HG02884 (cell line): Measurements from ENCODE around the gene CNBD2.
A peak's percentile ranks its signal among the peaks of the same experiment; 100 is the strongest.
"Not testable (repeated sequence)": the region's sequence is repeated elsewhere in the genome, so short reads cannot be mapped to it uniquely, and the experiment has no call there.

Source experiments
- ATAC-seq: cut with Tn5 transposase; IDR thresholded peaks from one replicate; pipeline ENCODE4 v1.9.1; 2021; ENCODE audit warnings: mild to moderate bottlenecking, moderate library complexity; ENCODE audit not compliant: unreplicated experiment

The CNBD2 gene

DNA sequence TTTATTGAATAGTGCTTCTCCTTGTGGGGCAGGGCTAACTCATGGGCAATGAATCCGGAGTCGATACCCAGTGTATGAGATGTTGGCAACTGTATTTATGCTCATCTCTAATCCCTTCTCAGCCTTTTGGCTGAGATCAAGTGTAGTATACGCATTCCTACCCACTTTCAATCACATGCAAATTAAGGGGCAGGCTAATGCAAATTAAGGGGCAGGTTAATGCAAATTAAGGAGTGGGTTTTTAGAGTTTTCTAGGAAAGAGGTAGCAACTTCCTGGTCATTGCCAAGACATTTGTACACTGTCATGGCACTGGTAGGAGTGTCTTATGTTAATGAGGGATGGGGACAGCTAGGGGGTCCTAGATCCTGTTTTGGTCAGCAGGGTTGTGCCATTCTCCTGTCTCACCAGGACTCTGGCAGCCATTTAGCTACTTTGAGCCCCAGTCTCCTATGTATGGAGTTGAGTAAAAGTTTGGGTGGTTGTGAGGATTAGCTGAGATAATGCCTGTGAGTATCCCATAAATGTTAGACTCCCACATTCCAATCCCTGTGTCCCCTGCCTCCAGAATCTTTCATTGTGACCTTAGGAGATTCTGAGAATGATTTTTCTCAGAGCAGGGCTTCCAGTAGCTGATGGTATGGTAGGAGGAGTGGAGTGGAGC lies at the start of gene CNBD2:
Gene CNBD2 (plus strand): TSS at position 612 of the 662 bp plus-strand sequence. CDS start 173 bp downstream, outside the sequence.
- no peak for ATAC-seq

DNA sequence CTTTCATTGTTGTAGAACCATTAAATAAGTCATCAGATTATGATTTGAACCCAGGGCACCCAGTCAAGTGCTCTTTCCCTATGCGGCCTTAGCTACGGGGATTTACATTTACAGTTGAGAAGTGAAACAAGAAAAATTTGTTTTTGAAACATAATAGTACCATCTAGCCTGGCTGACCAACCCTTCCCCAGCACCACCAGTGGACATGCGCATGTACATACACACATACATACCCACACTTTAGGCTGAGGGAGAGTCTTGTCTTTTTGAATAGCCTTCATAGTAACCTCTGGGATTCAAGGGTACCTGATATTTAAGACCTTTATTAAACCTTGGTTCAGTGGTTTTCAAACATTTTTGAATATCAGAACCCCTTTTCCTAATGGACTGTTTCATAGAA lies 47.9 kb upstream of the CNBD2 start:
- ATAC-seq = no peak

DNA sequence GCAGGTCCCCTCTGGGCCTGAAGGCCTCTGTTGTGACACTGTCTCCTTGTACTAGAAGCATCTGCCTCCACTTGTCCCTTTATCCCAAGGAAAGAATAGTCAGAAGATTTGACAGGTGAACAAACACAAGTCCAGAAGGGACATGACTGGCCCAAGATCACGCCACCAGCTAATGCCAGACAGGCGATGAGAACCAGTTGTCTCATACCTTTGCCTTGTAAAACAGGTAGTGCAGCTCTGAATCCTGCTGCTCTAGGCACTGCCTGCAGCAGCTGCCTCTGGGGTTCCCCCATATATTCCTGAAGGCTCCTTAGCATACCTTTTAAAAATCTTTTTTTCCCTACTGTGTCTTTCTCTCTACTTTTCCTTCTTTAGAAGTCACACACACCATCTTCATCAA lies 39.1 kb upstream of the CNBD2 start:
- no peak for ATAC-seq

DNA sequence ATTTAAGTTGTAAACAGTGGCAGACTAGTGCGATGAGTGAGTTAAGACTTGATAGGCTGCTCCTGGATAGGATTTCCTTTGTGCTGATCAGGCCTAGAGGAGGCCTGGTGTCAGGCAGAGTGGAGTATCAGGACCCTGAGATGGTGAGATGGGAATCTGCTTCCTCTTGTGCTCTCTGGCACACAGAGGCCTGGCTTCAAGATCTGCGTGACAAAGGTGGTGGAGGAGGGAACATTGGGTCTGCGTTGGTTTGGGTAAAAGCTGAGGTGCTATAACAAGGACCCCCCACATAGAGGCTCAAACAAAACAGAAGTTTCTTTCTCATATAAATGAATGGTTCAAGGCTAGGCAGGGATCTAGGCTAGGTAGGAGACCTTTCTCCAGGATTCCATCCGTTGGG lies 34.3 kb upstream of the CNBD2 start:
- no peak for ATAC-seq

DNA sequence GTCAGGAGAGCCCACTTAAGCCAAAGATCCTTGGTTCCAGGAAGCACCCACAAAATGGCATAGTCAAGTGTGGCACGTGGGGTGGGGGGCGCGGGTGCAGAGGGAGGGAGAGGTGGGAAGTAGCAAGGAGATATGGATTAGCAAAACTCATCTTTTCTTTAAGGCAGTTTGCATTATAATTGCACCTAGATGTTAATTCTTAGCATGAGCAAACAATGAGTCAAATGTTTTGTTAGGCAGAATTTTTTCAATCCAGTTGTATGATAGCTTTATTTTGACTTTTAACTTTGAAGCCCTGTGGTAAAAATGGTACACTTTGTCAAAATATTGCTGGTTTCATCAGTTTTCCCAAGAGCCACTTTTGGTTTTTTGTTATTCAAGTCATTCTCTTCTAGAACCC lies 29.1 kb upstream of the CNBD2 start:
- ATAC-seq = no peak

DNA sequence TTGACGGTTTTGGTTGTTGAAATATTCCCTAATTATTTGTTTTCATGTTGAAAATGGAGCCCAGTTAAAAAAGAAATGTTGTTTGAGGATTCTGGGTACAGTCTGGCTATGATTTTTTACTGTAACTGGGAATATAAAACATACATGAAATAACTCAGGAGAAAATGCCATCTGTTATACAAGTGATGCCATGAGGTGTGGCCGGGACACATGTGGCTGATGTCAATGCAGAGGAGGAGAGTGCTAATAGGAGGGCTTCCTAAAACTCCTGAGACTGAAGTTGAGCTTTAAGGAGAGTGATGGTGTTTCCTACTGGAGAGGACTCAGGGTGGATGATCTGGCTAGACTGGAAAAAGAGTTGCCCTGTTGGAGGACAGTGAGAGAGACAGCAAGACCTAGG lies 26.8 kb upstream of the CNBD2 start:
- no peak for ATAC-seq

DNA sequence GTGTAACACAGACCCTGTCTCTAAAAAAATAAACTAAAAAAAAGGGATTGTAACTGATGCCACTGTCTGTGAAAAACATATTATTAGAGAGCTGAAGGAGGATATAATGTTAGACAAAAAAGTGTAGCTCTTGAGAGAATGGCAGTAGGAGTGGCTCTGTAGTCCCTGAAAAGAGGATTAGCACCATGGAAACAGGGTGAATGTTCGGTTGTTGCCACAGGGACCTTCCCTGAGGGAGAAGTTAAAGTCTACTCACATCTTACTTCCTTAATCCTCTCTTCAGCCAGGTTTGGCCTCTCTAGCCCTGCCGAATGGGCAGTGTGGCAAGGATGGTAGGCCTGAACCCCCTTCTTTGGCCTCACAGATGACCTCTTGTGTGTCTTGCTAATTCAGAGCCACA lies 26.1 kb upstream of the CNBD2 start:
- ATAC-seq = no peak

DNA sequence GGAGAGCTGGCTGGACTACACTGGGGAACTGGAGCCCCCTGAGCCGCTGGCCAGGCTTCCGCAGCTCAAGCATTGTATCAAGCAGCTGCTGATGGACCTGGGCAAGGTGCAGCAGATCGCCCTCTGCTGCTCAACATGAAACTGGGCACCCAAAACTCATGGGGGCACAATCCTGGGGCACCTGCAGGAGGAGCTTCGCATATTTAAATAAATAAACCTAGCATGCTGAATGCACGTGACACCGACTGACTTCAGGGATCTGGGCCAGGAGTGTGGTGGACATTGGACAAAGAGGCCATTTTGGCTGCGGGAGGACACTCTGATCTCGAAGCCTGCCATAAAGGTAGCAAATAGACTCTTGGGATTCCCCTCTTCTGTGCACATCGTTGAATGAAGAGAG lies 20.9 kb upstream of the CNBD2 start:
- ATAC-seq = no peak

DNA sequence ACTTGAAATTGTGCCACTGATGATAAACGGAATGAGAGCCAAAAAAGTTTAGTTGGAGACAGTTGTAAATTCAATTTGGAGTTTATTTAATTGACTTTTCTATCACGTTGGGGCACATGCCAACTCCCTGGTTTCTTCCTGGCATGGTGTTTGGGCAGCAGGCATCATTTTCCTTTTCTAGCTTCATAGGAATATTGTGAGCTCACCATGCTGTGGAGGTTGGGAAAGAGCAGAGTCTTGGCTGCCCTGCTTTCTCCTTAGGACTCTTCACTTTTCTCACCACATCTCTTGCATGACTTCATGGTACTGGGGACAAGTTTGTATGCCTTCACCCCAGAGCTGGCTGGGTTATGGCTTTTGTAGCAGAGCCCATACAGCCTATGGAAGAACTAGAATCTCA lies 20.5 kb upstream of the CNBD2 start:
- no peak for ATAC-seq

DNA sequence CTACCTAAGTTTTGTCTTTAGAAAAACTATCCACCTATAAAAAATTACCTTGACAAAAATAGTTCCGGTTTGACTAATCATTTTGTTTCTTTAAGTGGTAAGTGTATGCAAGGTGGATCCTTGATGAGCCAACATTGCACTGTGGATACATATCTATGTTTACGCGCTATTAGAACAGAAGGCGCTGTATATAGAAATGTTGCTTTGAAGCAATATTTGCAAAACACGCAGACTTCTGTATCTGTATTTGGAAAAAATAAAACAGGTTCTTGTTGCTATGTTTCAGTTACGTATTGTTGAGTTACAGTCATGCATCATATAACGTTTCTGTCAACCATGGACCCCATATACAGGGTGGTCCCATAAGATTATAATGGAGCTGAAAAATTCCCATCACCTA lies 18.3 kb upstream of the CNBD2 start:
- no peak for ATAC-seq

DNA sequence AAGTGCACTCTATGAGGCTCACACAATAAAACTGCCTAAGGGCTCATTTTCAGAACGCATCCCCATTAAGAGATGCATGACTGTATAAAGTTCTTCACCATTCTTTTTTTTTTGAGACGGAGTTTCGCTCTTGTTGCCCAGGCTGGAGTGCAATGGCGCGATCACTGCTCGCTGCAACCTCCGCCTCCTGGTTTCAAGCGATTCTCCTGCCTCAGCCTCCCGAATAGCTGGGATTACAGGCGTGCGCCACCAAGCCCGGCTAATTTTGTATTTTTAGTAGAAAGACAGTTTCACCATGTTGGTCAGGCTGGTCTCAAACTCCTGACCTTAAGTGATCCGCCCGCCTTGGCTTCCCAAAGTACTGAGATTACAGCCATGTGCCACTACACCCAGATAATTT lies 16.3 kb upstream of the CNBD2 start:
- not testable (repeated sequence) for ATAC-seq

DNA sequence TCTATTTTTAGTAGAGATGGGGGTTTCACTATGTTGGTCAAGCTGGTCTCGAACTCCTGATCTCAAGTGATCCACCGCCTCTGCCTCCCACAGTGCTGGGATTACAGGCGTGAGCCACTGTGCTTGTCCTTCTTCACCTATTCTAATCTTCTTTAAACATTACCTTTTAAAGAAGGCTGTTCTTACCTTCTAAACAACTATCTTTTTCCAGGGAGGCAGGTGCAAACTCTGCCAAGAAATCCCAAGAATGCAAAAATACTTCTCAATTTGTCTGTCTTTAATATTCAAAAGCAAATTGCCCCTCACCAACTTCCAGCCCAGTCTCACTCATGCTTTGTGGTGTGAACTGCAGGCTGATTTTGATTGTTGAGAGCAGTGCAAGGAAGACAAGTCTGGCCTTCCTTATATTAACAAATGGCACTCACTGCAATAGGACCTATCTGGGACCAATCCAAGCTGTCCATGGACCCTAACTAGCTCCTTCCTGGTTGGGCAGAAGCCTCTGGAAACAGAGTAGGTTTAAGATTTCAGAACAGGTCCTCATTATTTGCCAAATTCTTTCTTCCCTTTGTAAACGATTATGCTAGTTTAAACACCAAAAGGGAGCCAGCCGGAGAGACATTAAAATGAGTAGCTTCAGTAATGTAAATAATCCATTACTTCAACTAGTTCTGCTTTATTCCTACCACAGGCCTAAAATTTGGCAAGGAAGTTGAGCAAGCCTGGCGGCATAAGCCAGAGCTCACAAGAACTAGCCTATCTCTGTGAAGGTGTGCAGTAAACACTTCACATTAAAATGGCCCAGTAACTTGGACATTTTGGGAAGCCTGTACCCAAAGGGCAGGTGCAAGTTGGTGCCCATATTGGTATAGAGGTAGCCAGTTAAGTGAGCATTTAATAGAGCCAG lies 15.7 kb upstream of the CNBD2 start:
- ATAC-seq = no peak

DNA sequence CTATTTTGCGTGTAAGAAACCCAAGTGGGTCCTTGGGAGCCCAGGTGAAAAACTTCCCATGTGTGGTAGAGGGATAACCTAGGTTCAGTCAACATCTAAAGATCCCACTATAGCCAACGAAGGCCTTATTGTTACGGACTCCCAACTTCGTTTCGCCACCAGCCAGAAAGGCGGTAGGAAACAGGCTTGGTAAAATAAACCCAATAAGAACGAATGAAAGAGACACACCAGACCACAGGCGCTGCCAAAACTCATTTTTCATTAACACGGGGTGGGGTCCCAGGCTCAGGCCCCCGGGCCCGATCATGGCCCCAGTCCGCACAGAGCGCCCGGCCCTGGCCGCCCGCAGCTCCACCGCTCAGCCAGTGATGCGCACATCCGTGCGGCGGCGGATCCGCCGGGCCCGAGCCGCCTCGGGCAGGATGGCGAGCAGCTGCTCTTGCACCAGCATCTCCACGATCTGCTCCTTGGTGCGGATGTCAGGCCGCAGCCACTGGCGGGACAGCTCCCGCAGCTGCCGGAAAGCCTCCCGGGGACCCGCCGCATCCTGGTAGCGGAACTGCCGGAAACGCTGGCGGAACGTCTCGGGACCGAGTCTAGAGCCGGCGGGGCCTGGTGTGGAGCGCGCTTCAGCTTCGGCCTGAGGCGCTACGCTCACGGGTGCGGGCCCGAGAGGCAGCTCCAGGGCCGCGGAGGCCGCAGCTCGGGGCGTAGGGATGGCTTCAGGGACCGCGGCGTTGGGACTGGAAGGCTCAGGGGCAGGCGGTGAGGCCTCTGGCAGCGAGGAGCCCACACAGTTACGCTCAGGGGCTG lies 14.8 kb upstream of the CNBD2 start:
- peak; percentile 5 for ATAC-seq

DNA sequence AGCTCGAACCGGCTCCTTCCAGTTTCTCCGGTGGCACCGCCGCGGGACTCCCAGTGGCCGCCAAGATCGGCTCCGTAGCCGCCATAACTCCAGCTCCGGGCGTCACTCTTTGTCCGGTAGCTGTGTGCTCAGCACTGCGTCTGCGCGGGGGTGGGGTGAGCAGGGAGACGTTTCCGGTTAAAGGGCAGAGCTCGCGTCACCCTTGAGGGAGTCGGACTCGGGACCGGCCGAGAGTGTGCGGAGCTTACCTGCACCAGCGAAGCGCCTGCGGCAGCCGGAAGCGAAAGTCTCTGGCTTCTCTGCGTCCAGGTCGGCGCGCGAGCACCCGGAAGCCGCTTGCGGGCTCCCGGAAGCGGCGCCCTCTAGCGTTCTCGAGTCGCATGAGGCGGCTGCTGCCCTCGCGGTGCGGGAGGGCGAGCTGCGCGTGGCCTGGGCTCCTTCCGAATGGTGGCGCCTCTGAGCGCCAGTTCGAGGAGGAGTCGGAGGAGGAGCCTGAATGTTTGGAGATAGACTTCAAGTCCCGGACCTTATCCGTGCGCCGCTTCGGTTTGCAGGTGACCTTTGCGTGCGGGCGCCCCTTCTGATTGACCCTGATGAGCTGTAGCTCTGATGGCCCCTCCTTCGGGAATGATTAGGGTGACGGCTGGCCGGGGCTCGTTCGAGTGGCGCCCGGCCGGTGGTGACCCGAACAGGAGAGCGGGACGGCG lies 14.0 kb upstream of the CNBD2 start, which contains the start of gene SCAND1:
Gene SCAND1 (minus strand): TSS at position 303 of the 707 bp plus-strand sequence. CDS start 218 bp downstream, at position 85.
- ATAC-seq = peak; percentile 87

DNA sequence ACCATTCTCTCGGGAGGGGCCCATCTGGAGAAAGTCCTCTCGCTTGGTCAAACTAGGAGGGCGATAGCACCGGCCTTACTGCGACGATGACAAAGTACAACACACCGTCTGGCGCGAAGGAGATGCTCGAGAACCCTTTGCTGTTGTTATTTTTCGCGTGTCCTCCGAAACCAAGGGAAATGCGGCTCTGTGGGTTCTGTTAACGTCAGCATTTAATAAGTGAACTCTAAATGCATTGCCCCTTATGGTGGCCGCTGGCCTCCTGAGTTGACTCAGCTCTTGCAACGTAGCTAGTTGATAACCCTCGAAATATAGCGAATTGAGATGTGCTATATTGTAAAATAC lies 13.5 kb upstream of the CNBD2 start:
- no peak for ATAC-seq

DNA sequence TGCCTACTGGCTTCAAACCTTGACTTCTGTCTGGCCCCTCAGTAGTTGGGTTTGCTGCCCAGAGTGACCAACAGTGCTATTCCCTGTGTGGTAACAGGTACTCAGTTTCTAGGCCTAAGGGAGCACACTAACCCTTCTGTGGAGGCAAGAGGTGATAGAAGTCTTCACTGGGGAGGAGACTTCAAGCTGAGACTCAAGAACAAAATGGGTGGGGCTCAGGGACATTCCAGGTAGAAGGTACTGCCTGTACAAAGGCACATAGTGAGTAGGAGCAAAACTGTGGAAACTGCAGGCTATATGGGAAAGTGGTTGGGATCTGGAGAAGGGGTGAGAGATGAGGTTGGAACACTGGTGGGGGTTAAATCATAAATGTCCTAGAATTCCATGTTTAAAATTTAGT lies 11.8 kb upstream of the CNBD2 start:
- no peak for ATAC-seq

DNA sequence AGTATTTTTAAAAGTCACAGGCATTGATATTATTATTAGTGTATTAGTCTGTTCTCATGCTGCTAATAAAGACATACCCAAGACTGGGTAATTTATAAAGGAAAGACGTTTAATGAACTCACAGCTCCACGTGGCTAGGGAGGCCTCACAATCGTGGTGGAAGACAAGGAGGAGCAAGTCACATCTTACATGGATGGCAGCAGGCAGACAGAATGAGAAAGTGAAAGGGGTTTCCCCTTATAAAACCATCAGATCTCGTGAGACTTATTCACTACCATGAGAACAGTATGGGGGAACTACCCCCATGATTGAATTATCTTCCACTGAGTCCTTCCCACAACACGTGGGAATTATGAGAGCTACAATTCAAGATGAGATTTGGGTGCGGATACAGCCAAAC lies 9.1 kb upstream of the CNBD2 start:
- ATAC-seq = not testable (repeated sequence)

DNA sequence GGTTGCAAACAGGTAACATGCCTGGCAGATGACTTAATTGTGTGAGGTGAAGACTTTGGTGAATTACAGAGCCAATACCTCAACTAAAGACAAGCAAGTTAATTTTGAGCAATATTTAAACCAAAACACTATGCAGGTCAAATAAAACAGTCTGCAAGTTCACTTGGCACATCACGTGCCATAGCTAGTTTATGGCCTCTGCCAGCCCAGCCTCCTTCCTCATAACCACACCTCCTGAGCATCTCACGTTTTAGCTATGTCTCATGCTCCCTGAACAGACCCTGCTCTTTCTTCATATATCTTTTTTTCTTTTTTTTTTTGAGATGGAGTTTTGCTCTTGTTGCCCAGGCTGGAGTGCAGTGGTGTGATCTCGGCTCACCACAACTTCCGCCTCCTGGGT lies 4.5 kb upstream of the CNBD2 start:
- ATAC-seq = no peak

DNA sequence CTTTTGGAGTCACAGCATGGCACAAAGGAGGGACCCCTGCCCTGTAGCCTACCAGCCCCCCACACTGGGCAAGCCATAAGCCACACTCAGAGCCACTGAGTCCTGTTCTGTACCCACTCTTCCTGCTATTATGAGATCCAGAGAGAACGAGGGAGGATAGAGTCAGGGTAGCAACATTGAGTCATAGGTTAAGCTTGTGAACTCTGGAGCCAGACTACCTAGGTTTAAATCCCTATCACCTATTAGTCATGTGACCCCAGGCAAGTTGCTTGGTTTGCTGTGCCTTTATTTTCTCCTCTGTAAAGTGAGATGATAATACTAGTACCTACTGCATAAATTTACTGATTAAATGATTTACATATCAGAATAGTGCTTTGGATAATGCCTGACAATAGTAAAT lies 540 bp downstream of the CNBD2 start:
- ATAC-seq = no peak

DNA sequence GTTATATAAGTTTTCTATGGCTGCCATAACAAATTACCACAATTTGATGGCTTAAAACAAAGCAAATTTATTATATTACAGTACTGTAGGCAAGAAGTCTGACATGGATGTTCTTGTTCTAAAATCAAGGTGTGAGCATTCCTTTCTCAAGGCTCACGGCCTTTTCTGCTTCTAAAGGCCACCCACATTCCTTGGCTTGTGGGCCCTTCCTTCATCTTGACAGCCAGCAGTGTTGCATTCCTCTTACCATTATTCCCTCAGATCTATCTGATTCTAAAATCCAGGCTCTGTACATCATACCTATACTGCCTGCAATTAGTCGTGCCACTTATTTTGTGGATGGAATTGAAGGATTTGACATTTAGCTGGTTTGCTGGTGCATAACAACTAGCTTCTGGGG lies 3.6 kb downstream of the CNBD2 start:
- ATAC-seq = no peak

DNA sequence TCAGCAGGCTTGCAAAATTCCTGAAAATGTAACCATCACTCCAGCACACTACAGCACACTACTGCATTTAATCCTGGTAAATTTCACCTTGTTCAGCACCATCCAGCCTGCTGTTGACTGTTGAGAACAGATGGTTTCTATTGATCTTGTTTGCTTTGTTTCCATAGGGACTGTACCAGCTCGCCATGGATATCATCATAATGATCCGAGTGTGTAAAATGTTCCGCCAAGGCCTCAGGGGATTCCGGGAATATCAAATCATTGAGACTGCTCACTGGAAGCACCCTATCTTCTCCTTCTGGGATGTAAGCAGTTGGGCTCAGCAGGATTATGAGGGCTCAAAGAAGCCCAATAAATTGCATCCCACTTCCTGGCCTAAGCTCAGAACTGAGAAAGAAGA lies 4.1 kb downstream of the CNBD2 start:
- ATAC-seq = no peak
